Activated CD4-positive, CD25-positive, alpha-beta regulatory T cell treated with anti-CD3 and anti-CD28 coated beads, Interleukin-2, amount 50 U/mL, for 24 hours (primary cell): ENCODE results near the gene NR3C1.

Experiments
- ATAC-seq, 2 donors: fragments of 150-1000 bp; cut with Tn5 transposase; one replicate each; pipeline ENCODE4 v1.10.0; 2021; ENCODE audit warnings: mild to moderate bottlenecking in 1 of 2, moderate library complexity in 1 of 2

The NR3C1 gene

DNA sequence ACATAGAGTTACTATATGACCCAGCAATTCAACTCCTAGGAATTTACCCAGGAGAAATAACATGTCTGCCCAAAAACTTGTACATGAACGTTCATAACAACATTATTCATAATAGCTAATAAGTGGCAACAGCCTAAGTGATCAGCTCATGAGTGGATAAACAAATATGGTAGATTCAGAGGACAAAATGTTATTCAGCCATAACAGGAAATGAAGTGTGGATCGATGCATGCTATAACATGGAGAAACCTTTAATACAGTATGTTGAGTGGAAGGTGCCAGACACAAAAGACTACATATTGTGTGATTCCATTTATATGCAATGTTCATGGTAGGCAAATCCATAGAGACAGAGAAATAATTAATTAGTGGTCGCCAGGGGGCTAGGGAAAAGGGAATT lies 22.3 kb upstream of the NR3C1 start:
- no peak for ATAC-seq

DNA sequence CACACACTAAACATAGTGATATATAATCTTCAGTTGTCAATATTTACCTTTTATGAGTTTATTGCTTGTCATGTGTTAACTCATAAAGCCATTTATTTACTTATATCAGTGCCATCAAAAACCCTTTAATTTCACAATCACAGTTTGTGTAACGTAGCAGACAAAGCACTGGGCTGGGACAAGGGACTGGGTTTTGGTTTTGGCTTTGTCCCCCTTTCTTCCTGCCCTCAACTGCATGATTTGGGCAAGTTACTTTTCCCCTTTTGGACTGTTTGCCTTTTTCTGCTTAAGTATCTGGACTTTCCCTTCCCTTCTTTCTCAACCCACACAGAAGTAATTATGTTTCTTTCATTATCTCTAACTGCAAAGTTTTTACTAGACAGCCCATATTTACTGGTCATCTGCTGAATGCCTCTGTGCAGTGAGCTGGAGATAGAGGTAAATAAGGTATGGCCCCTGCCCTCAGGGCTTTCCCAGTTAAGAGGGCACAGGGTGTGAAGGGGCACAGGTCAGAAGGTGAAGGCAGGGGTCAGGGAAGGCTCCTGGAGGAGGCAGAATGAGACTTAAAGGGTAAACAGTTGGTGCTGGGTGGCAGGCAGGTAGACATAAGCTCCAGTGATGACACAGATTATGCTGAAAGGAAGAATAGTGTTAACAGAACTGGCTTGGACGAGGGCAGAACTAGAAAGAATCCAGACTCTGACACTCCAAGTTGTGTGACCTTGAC lies 14.8 kb upstream of the NR3C1 start:
- ATAC-seq: peak in 1 of 2 donors; percentile 56

DNA sequence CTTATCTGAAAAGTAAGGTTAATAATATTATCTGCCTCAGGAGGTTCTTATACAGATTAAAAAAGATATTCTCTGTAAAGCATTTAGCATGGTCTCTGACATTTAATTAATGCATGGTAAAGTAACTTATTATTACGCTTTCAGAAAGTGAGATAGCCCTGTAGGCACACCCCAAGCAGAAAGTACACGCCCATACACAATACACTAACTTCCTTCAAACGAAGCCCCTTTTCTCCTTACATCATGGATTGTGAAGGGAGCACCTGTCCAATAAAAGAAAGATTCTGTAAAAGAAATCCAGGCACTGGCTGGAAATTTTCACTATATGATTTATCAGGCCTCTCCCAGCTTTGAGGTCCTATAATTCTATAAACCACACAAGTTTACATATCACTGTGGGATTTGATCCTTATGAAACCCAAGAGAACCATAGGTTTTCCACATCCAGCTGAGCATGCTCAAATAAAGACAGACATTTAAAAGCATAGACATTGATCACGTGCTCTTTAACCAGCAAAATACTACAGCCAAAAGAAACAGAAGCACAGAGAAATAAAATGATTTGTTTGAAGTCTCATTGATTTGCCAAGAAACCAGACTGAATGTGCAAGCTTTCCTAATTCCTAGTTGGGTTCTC lies 14.1 kb upstream of the NR3C1 start:
- no peak for ATAC-seq

DNA sequence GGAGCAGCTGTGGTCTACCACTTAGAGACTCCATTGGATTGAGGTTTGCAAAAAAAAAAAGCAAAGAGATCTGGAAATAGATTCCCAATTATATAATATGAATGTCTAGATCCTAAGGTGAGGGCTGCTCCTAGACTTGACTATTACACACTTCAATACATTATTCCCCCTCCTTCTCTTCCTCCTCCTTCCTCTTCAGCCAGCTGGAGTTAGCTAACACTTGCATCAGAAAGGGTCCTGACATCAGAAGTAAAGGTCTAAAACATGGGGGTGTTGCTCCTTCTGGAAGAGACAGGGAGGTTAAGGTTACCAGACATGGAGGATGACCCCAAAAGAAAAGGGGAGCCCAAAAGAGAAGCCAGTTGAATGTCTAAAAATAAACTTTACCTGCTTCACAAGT lies 12.9 kb upstream of the NR3C1 start:
- ATAC-seq: no peak

DNA sequence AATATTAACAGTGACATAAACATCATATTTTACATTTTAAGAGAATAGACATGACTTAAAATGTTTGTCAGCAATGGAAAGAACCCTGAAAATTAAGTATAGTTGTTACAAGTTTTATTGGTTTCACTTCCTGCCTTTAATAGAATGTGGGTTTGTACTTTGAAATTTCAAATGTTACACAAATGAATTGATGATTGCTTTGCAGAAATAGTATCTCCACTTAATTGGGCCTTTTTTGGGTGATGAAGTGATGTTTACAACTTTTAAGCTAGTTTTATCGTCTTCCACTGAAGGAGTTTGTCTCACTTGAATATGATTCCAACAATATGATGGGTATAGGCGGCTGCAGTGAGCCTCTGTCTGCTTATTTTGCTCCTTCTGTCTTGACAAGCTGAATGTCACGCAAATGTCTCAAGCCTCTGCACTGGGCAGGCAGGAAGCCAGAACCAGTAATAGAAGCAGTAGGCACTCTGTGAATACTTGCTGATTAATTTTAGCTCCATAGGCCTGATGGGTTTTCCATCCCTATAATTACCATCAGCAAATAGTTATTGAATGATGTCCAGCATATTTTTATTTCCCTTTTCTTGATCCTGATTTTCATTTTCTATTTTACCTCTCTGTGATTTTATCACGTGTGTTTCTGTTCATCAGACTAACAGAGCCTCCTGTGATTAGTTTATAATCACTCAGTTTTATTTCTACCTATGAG lies 10.6 kb upstream of the NR3C1 start:
- peak; percentile 28 to 55 for ATAC-seq

DNA sequence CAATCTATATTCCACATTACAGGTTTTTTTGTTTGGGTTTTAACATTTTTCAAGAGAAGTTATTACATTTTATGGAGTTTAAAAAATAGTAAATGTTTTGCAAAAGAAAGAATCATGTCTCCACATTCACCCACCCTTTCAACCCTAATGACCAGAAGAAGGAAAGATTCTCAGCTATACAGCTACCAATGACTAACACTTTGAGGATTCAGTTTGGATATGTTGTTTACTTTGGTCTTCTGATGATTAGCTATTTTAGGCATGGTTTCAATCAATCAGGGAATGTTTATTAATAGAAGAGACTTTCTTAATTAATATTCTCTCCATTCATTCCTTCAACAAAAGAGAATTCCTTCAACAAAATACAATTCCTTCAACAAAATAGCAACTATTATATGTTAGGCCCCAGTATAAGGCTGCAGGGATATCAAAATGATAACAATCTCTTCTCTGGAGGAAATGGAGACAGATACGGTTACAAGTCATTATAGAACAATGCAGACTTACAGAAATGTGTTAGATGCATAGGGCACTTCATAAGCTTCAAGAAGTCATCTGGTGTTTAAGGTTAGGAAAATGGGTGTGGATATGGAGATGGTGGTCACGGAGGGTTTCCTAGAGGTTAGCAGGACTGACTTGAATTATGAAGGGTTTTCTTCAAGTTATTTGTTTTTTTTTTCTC lies 9.3 kb upstream of the NR3C1 start:
- ATAC-seq: no peak

DNA sequence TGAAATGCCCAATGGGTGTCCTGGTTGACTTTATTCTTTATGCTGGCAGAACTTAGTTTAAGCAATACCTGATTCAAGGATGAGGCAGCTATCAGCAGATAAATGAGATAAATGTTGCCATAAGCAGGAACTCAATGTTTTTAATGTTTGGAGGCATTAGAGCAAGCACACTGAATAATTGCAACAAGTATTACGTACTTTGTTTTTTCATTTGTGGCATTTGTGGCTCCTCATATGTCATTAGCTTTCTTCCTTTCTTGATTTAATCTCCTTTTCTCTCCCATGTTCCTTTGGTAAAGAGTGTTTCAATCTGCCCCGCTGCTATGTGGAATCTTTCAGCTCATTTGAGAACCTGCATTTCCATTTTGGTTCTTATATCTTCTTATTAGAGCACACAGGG lies 6.4 kb upstream of the NR3C1 start:
- ATAC-seq: no peak

DNA sequence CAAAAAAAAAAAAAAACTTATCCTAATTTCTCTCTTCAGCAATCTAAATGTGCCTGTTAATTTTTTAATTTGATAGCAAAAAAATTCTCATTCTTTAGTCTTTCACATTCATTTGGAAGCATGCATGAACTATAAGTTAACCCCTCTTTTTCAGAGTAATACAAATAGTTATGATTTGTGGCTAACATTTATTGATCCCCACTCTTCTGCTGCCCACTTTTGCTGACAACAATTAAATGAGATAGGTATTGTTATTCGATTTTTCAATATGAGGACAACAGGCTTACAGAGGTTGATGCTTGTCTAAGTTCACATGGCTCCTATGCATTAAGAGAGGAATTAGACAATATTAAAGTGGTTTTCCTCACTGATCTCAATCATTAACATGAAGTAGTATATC lies 2.9 kb upstream of the NR3C1 start:
- no peak for ATAC-seq

DNA sequence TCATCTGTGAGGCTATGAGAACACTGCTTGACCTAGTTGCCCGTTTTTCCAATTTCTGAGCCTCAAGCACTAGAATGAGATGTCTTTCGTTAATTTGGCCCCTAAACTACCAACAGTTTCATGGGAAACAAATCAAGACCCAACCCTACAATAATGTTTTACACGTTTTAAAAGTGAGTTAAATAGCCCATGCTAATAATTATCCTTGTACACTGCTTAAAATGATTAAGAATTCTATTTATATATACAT lies 2.3 kb upstream of the NR3C1 start:
- no peak for ATAC-seq

DNA sequence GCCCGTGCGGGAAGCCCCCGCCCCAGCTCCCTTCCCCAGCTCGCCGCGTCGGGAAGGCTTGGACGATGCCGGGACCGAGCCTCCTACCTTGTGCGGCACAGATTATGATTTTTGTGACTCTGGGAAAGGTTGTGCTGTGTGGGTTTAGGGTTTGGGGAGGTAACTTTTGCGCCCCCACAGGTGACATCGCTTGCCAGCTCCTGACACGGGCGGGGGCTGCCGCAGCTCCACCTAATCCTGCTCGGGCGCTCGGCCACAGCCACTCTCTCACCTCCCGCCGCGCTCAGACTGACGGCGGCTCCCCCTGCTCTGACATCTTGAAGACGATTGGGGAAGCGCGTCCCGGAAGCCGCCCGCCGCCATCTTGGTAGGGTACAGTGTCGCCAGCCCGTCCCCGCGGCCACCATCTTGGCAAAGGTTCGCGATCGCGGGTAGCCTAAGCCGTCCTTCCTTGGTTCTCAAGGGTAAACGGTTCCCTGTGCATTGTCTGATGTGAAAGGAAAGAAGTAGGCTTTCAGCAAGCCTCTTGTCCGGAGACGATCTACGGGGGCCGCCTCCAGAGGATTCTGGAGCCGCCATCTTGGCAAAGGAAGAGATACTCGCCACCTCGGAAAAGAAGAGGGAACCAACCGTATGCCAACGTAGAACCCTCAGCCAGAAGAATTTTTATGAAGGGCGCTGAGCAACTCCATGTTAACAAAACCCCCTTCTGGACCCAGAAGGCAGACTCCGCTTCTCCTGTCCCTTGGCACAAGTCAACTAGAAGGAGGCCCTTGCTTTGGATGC lies 1.8 kb upstream of the NR3C1 start:
- ATAC-seq: peak; percentile 19 to 25

DNA sequence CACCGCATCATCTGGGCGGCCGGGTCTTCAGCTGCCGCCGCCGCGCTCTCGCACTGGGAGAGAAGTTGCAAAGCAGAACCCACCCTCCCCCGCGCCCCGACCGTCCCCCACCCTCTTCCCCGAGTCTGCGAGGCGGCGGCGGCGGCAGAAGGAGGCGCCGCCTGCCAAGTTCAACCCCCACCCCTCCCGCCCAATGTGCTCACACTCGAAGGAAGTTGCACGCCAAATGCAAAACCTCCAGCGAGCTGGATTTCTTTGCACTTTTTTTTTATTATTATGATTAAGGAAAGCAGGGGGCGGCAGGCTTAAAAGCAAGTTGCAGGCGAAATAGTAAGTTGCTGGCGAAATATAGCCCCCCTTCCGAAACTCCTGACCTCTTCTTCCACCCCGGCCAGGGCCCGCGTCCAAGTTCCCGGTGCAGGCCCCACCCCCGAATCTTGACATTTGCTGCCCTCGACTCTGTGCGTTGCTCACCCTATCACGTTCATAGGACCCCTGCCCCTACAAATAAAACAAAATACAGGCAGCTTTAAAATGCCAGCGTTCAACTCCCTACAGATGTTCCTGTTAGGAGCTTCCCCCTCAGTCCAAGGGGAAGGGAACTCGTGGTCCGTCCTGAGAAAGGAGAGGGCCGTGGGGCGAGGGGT lies 1.1 kb upstream of the NR3C1 start:
- peak; percentile 28 to 32 for ATAC-seq

DNA sequence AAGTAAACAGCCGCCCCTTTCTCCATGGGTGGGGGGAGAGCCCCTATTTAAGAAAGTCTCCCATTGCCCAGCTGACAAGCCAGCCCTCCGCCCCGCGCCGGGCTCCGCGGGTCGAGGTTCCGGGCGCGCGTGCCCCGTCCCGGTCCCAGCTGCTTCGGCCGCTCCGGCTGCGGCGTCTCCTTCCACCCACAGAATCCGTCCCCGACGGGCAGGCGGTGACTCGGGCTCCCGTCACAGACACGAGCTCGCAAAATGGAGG lies 223 bp downstream of the NR3C1 start:
- peak in 1 of 2 donors; percentile 9 for ATAC-seq

DNA sequence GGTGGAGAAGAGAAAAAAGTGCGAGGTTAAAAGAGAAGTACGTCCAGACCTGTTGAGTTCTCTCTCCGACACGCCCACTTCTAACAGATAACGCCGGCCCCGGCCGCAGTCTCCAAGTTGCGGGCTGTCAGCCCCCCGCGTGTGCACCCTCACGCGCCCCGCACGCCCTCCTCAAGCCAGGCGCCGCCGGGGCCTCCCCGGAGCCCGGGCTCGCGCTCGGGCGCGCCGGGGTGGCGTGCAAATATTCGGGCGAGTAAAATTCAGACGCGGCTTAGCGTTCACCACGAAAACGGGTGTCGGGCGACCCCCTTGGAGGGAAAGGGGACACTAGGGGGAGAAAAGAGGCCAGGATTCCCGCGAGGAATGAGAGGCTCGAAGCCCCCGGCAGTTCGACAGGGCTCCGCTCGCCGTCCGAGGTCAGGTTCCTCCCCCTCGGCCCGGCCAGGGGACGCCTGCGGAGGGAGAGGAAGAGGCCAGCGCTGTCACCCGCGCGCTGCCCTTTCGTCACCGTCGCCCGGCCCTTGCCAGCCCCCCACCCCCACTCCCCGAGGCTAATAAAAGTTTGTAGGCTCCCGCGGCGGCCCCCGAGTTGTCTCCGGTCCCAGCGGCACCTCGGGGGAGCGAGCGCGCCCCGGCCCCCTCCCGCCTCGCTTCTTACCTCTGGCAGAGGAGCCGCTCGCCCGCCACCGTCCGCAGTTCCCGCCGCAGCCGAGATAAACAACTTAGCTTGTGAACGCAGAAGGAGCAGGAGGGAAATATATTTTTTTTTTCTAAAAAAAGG lies 743 bp downstream of the NR3C1 start:
- ATAC-seq: no peak

DNA sequence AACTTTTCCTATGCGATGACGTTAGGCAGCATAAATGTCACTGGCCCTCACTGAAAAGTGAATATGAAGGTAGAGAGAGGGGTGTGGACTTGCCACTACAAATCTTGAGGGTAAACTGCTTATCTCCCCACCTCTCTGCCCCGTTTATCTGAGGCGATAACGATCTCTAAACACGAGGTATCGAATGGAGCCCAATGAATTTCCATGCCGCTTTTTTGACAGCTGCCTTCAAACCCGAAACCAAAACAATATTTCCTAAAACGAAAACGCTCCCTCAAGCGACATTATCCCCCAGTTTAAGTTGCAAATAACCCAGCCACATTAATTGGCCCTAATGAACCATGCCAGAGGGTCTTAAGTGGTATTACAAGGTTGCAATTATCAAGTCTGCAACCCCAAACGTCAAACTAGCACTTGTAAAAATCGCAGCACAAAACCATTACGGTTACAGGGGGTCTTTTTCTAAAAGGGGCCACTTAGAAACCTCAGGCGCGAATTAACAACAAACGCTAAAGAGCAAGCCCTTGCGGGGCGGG lies 1.4 kb downstream of the NR3C1 start:
- ATAC-seq: no peak

DNA sequence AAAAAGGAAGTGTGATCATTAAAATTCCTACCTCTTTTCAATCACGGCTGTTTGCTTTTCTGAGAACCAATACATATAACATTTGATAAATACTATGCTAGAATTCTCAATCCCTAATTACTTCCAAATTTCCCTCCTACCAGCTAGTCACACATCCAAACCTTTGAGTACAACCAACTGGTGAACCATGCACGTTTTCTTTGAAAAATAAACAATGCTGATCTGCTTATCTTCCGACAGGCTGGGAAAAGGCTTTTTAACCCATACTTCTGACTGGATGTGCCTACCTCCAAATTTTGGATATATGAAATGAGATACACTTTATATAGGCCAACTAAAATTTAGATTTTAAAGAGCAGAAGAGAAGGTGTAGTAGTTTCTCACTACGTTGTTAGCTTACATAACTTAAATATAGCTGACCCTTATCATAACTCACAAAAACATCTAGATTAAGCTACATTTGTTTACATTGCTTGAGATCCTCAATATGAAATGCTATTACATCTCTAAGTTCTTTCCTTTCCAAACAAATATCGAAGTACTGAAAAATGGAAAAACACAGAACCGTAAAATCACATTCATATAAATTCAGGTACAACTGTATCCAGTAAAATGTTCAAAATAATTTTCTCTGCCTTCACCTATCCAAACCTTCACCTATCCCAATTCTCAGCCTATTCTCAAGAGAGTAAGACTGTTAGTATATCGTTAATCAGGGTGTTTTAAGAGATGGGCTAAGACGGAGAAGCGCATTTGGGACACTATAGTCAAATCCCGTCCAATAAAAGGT lies 2.1 kb downstream of the NR3C1 start:
- no peak for ATAC-seq

DNA sequence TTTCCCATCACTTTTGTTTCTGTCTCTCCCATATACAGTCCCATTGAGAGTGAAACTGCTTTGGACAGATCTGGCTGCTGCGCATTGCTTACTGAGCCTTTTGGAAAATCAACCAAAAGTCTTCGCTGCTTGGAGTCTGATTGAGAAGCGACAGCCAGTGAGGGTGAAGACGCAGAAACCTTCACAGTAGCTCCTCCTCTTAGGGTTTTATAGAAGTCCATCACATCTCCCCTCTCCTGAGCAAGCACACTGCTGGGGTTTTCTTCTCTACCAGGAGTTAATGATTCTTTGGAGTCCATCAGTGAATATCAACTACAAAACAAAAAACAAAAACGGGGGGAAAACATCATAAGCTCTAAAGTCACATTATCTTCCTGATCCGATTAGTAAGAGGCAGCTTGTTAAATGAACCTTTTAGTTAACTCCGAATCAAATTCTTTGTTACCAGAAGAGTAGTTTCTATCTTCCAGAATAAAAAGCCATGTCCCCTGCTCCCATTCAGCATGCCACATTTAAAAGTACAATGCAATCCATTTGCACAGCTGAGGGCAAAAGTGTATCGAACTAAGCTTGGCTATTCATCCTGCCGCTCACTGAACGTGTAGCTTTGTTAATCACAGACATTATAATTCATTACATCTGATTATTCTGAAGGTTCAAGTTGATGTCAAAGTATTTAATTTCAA lies 2.8 kb downstream of the NR3C1 start:
- ATAC-seq: no peak

DNA sequence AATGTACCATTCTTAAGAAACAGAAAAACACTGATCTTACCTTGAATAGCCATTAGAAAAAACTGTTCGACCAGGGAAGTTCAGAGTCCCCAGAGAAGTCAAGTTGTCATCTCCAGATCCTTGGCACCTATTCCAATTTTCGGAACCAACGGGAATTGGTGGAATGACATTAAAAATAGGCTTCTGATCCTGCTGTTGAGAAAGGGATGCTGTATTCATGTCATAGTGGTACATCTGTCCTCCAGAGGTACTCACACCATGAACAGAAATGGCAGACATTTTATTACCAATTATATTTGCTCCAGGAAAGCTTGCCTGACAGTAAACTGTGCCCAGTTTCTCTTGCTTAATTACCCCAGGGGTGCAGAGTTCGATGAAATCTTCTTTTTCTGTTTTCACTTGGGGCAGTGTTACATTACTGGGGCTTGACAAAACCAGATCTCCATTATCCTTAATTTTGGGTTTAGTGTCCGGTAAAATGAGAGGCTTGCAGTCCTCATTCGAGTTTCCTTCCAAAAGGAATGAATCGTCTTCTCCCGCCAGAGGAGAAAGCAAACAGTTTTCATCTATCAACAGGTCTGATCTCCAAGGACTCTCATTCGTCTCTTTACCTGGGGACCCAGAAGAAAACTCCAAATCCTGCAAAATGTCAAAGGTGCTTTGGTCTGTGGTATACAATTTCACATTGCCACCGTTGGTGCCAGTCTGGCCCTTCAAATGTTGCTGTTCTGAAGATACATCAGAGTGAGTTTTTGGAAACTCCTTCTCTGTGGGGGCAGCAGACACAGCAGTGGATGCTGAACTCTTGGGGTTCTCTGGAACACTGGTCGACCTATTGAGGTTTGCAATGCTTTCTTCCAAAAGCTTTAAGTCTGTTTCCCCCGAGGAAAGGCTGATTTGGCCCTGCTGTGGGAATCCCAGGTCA lies 3.6 kb downstream of the NR3C1 start:
- ATAC-seq: no peak

DNA sequence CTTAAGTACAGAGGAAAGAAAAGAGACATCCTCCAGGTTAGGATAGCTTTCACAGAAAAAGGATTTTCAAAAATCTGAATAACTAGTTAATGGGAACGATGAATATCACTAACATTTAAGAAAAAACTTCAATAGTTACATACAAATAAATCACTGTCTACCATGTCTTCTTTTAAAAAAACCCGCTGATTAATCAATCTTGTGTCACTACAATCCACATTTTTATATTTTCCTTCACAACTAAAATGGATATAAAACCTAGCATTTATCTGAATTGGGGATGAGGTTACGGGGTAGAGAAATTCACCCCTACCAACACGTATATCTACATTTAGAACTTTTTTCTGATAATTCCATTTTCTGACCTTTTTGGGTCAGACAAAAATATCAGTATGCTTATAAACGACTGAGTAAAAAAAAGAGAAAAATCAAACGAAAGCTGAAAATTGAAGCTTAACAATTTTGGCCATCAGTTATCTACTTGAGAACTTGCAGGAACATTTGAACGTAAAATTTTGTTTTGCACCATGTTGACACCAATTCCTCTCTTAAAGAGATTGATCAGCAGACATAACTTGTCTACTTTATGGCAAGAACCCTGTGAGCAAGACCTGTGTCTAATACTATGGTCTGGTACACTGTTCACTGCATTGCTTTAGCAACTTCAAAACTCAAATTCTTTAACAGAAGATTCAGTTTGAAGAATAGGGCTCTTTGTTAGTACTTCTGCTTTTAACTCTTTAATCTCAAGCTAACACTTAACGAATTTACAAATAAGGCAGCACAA lies 4.8 kb downstream of the NR3C1 start:
- no peak for ATAC-seq
